ENCODE results near the gene ABCG1.

Gene ABCG1

GRCh38 chr21:42308914-42309752, 90.2 kb downstream of the ABCG1 start:
- no peak for DNase-seq

- DNase-seq = peak; percentile 35
Observed at GRCh38 chr21:42309753-42310213, 90.8 kb downstream of the ABCG1 start.

- DNase-seq = no peak
Observed at GRCh38 chr21:42310411-42311001, 91.6 kb downstream of the ABCG1 start.

- DNase-seq = no peak
Observed at GRCh38 chr21:42311160-42311559, 92.2 kb downstream of the ABCG1 start.

DNA sequence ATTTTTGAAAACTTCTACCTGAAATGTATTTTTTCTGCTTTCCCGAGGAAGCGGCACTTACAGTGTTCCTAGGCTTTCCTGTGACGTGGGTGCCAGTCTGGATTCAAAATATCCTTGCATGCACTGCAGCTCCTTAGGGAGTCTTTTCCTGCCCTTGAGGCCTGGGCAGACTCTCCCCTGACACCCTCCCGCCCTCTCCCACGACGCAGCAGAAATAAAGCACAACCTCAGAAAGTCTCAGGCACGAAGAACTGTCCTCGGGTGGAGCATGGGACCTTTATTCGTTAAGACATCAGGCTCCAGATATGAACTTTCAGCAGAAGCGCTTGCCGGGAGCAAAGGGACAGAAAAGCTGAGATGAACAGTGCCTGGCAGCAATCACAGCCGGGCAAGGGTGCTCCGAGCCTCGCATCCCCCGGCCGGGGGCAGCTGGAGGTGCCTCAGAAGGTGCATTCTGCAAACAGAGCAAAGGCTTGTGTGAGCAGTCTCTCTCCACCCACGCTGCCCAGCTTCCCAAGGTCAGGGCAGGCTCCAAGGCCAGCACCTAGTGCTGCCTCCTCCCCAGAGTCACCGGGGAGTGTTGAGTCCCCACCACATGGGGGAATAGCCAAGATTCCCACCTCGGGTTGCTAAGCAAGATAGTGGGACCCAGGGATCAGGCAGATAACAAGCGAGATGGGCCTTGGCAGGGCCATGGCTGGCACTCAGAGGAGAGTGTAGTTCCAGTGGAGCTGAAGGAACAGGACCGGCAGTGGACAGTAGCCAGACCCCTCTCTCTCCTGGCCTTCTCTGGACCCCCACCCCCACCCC, 93.1 kb downstream of the ABCG1 start:
- DNase-seq = no peak

DNA sequence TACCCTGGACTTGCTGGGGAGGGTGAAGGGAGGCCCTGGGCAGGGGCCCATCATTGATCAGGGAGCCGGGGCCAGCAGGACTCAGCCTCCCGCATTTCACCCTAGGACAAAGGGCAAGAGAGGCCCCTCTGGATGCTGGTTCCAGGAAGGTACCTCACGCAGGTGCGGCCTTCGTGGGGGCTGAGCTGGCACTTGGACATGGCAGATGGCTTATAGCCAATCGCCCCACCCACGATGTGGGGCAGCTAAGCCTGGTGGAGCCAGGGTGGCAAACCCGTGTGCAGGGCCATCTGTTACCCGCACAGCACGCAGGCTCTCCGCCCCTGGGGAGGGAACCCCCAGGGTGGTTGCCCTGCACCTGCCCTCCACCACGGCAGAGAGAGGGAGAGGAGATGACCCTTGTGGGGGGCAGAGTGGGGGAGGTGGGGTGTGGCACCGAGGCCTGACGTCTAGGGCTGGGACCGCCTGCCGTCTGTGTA, 93.7 kb downstream of the ABCG1 start:
- no peak for DNase-seq

DNA sequence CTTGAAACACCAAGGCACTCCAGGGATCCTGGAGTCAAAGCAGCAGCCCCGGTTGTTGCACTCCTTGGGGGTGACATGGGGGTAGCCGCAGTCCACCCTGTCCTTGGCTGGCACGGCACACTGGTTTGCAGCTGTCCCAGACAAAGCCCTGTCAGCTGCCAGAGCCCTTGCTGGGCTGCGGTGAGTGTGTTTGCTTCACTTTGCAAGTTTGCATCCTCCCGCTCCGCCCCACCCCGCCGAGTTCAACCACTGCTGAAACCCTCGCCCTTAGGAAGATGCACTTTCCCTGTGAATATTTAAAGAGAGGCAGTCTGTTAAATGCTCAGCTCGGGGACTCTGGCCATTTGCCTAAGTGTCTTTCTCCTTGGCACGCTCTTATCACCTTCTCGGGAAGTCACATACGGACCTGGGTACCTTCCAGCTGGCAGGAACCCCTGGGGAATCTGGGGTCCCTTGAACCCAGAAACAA, 94.6 kb downstream of the ABCG1 start:
- DNase-seq = no peak

DNA sequence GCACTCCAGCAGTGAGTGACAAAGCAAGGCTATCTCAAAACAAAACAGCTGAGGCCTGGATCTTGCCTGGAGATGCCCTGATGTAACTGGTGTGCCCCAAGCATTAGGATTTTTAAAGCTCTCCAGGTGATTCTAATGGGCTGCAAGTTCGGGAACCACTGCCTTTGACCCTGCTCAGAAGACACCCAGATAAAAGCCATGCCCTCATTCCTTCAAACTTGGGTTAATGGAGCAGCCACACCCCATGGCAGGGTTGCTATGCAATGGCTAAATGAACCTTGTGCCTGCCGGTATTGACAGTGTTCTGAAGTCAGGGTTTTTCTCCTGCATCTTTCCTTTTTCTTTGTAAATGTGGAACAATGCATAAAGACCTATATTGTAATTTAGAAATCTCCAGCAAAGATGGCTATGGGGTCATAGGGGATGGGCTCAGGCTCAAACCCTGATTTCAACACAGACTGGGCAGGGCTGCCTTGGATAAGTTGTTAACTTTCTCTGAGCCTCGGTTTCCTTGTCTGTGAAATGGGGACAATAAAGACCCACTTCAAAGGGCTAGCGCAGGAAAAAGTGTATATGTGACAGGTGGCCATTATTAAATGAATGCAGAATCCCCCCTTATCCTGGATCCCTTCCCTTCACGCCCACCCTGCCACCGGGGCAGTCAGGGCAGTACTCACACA, 95.8 kb downstream of the ABCG1 start:
- no peak for DNase-seq

GRCh38 chr21:42315296-42315891, 96.5 kb downstream of the ABCG1 start, which contains the start of gene TFF3:
TFF3 (minus strand) TSS chr21:42315409; CDS start chr21:42315374, 35 bp downstream.
- DNase-seq = no peak

- no peak for DNase-seq
Observed at GRCh38 chr21:42316891-42317290, 98.0 kb downstream of the ABCG1 start.

DNA sequence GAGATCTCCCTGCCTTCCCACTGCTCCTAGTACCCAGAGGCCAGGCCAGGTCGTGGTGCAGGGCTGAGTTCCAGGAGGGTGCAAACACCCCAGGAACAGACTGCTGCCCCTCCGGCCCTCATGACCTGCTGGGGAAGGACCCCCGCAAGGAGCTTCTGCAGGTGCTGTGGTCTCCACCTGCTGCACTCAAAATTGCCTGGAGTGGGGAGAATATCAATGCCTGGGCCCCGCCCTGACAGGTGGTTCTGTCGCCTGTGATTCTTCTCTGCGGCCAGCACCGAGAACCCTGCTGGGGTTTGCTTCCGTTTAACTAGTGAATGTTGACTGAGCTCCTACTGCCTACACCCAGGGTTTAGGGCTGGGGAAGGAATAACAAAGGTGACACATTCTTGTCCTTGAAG, 98.4 kb downstream of the ABCG1 start:
- DNase-seq = no peak

GRCh38 chr21:42317826-42318746, 99.1 kb downstream of the ABCG1 start:
- no peak for DNase-seq

DNA sequence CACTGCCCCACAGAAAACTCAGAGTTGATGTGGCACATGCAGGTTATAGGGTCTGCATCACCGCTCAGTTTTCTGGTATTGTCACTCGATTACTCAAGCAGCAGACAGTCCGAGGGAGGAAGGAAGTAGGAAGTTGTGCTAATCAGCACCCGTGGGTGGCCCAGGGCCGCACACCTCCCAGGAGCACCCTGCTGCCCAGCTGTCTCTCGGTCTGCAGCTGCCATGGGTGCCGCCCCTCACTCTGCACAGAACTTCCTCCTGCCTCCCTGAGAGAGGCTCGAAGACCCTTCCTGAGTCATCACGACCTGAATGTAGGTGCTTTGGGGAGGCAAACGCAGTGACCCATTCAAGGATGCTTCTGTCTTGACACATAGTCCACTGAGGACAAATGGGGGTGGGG, 100.4 kb downstream of the ABCG1 start:
- no peak for DNase-seq

GRCh38 chr21:42319851-42320572, 101.1 kb downstream of the ABCG1 start:
- no peak for DNase-seq

- DNase-seq = no peak
Observed at GRCh38 chr21:42320791-42321190, 101.9 kb downstream of the ABCG1 start.

DNA sequence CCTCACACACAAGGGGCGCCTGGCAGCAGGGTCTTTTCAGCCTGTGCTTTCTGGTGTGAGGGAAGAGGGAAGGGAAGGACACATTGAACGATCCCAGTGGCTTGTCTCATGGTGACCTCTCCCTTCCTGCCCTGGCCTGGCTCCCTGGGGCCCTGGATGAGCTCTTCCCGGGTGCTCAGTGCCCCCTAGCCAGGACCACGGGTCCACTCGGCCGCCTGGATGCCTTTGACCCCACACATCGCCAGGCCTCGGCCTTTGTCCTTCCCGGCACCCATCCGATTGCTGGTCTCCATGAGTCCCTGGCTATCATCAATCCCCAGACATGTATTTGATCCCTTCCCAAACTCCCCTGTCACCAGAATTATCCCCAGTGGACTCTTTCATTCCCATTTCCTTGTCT, 102.3 kb downstream of the ABCG1 start:
- DNase-seq = no peak

DNA sequence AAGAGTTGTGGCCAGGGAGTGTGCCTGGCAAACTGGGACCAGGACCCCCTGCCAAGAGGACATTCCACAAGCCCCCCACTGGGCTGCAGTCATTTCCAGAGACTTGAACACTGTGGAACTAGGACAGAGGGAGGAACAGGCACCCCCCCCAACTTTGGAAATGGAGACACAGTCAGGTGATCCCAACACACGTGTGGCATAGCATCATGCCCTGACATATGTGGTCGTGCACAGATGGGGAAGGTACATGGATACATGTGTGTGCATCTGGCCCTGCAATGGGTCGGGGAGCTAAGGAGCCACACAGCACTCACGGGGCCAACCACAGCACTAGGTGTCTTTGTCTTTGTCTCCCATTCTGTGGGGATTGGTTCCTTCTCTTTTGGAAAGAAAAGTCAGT, 102.9 kb downstream of the ABCG1 start:
- no peak for DNase-seq

DNA sequence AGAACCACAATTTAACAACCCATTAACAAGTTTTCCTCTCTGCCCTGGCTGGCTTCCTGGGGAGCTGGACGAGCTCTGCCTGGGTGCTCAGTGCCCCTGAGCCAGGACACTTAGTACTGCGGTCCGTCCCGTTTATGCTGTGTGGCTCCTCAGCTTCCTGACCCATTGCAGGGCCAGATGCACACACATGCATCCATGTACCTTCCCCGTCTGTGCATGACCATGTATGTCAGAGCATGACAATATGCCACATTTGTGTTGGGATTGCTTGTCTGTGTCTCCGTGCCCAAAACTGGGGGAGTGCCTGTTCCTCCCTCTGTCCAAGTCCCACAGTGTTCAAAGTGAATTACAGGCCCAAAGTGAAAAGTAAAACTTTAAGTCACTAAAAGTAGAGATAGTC, 106.0 kb downstream of the ABCG1 start:
- DNase-seq = no peak

DNA sequence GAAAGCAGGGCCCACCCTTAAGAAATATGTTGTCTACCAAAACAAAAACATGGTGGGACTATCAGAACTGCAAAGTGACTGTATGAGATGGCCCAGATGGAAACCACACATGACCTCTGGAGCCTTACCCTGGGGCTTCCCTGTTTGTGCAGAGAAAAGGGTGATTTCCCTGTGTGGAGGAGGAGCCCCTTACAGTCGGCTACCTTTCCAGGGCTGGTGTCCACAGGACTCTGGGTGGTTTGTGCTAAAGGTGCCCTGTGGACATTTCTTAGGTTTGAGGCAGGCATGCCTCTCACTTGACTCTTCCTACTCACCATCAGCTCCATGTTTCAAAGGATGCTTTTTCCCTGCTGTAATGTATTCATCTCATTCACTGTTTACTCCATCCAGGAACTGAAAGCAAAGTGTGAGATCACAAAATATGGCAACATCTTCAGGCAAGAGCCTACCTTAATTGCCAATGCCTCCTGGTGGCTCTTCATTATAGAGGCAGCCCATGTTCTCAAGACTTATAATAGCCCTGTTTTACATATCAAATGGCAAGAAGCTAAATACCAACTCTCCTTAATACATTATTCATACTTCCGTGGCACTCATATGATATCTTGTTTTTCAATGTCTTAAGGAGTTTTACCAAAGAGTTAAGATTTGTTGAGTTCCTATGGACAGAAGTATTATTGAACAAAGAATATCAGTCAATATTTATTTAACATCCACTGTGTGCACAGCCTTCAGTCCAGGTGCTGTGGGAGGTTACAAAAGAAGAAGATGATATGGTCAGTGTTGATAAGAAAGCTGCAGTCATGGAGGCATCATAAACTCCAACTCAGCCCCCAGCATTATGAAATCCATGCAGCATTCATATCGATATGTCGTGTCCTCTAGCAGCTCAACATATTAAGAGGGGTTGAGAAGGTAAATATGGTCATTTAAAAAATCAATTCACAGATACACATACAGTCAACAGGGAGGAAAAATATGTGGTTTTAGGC, 111.7 kb downstream of the ABCG1 start:
- DNase-seq = no peak
